G401.6 (cell line): ENCODE results near the gene TPRKB.
"Not testable (repeated sequence)": the region's sequence is repeated elsewhere in the genome, so short reads cannot be mapped to it uniquely, and the experiment has no call there.

Experiments
- FAIRE-seq: peaks from 2 replicates; lab custom pipeline; 2012; peaks lifted over from hg19 to GRCh38; lab: Jason Lieb, UNC

Gene TPRKB

DNA sequence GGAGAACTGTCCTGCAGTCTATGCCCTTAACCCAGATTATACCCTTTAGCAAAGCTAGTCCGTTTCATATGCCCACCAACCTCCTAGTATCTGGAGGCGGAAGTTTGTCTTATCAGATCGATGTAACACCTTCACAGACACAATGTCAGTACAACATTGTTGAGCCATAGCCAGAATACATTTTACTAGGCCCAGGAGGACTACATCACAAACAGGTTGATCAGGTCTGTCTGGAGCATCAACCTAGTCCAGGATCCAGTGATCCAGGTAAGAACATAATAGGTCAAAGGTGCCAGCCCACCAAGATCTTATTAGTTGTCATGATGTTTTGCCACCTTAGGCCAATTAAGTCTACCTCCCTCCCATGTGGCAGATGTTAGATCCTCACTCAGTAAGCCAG lies 2.0 kb upstream of the TPRKB start:
- no peak for FAIRE-seq

DNA sequence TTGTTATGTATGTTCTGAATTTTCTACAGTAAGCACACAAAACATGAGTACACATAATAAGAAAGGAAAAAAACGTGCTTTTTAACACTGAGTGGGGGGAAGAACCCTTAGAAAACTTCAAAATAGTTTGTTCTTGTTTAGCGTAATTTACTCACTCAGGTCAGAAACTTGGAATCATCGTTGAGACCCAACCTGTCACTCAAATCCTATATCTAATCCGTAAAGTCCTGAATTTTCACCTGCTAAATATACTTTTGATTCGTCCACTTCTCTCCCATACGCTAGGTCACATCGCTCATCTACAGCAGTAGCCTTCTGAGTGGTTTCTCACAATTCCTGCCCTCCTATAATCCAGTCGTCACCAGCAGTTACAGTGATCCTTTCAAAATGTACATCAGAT lies 767 bp downstream of the TPRKB start:
- FAIRE-seq: no peak

DNA sequence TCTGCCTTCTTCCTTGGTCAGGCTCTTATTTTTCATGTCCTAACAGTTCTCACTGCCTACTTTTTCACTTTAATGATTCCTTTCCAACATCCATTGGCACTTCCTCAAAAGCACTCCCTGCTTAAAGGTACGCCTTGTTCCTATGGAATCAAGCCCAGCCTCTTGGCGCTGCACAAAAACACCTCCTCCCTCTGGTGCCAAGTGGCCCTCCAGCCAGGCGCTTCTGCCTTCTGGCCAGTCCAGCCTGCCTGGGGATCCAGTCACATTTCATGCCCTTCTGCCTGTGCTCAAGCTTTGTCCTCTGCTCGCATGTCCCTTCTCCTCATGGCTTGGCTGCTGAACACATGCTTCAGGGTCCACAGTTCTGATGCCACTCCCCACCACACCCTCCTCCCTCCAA lies 6.3 kb downstream of the TPRKB start:
- no peak for FAIRE-seq

DNA sequence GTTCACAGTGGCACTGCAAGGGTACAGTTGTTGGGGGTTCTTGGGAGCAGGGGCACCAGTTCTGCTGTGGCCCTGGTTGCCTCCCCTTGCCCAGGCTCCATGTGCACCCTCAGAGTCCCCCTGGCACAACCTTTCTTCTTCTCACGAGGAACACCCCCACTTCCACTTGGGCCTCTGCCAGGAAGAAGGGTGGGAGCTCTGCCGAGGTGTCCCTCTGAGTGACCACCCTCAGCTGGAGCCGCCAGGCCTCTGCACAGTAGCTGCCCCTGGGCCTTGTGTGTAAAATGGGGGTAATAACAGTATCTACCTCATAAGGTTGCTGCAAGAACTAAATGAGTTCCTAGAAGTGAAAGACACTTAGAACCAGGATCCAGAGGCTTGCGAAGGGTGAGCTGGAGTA lies 8.4 kb downstream of the TPRKB start:
- no peak for FAIRE-seq

DNA sequence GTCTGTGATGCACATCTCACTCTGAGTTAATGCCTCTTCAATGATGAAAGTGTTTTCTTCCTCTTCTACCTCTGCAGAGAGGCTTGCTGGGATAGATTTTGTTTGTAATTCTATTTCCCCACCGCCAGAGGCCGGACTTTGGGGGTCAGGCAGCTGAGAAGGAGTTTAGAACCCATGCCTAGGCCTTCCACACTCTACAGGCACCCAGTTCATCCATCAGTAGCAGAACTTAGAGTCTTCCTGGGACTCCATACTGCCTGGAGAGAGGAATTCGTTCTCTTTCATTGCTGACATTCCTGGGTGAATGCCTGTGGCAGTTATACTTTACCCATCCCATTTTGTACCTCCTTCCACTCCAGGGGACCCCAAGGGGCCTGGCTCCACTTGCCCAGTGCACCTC lies 9.1 kb downstream of the TPRKB start:
- no peak for FAIRE-seq

DNA sequence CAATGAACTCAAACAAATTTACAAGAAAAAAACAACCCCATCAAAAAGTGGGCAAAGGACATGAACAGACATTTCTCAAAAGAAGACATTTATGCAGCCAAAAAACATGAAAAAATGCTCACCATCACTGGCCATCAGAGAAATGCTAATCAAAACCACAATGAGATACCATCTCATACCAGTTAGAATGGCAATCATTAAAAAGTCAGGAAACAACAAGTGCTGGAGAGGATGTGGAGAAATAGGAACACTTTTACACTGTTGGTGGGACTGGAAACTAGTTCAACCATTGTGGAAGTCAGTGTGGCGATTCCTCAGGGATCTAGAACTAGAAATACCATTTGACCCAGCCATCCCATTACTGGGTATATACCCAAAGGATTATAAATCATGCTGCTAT lies 10.5 kb downstream of the TPRKB start:
- FAIRE-seq: not testable (repeated sequence)

DNA sequence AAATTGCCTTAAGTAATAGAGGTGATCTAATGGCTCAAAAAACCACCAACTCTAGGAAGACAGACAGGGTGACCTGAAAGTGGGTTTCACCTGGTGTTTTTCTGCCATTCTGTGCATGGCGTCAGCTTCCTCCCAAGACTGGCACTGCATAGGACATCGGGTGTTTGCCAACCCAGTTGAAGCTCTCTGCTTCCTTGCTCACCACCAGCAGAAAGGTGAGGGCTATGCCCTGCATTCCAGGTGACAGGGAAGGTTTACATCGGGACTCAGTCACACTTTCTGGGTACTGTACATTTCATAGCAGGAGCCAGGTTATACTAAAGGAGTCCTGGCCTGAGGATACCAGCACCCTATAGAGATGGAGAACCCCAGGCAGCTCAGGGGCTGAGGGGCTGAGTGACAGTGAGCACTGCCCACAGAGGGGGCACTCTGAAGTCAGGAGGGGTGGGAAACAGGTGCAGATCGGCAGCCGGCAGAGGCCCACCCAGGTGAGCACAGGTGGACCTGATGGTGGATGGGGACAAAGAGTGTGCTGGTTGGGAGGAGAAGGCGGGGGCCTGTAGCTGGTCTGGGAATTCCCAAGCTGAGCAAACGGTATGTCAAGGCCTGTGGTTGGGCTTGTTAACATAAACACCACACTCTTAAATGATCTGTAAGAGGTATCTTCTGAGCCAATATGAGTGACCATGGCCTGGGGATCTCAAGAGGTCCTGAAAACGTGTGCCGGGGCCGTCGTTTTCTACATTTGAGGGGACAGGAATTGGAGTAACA lies 18.1 kb downstream of the TPRKB start:
- FAIRE-seq: no peak

DNA sequence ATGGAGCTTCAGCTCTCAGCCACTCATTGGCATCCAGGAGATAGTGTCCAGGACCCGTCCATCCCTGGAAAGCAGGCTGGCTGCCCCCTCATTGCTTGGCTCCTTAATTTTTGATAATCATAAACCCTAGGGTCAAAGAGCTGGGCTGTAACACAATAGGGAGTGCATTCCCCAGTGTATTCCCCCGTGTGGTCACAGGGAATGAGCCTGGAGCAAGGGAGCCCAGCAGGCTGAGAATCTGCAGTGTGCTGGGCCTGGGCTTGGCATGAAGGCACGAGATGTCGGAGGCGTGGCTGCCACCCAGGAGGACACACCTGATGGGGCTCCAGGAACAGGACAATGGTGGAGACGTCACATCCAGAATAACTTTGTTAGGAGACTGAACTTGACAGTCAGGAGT lies 18.7 kb downstream of the TPRKB start:
- no peak for FAIRE-seq

DNA sequence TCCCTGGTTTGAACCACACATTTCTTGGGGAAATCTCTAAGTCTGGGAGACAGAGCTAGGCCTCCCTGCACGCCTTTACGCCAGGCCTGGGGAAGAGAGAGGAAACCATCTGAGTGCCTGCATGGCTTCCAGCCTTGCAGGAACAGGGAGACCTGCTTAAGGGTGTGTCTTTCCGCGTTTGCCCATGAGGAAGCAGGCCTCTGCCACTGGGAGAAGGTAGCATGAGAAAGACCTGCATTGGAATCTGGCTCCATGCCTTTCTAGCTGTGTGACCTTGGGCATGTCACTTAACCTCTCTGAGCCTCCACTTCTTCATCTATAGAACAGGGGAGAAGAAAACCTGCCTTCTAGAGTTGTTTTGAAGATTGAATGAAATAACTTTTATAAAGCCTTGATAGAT lies 19.4 kb downstream of the TPRKB start:
- FAIRE-seq: not testable (repeated sequence)

DNA sequence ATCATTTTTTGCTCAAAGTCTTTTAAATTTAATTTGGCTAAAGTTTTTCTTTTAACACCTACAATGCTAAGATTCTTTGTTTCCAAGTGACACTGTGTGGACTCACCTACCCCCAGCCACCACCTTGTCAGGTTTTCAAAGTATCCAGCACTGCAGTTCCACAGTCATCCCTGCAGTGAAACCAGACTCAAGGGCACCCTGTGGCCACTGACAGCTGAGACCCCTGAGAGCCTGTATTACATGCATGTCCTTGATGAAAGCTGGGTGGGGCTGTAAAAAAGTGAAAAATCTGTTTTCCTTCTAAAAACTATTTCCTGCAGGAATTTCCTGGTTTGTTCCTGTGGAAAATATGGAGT lies 19.9 kb downstream of the TPRKB start:
- FAIRE-seq: no peak

DNA sequence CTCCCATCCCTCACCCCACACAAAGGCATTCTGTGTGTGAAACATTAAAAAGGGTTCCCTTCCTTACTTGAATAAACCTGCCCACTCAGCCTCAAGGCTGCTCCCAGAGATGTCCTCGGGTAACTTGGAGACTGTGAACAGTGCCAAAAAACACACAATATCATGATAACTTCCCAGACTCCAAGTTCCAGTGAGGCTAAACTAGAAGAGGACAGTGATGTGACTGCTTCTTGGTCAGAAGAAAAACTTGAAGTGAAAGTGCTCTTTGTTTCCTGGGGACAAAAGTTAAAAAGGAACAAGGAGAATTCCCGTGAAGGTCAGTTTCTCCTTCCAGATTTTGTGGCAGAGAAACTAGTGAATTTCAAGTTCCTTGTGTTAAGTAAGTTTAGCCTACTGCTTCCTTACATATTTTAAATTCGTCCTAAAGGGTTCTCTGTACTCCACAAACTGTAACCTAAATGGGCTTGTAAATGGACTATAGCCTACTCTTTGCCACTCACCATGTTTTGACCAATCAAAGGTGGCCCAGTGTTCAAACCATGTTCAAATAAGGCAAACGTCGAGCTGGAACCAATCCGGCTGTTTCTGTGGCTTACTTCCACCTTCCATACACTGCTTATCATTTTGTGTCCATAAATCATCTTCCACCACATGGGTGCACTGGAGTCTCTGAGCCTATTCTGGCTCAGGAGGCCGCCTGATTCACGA lies 20.4 kb downstream of the TPRKB start:
- FAIRE-seq: no peak

DNA sequence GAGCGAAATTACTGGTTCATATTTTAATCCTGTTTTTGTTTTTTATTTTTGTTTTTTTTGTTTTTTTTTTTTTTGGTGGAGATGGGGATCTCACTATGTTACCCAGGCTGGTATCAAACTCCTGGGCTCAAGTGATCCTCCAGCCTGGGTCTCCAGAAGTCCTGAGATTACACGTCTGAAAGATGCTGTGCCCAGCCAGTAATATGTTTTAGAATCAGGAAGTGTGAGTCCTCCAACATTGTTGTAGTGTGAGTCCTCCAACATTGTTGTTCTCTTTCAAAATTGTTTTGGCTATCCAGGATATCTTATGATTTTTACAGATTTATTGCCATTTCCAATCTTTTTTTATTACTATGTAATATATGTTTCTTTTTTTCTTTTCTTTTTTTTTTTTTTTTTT lies 23.1 kb downstream of the TPRKB start:
- no peak for FAIRE-seq

DNA sequence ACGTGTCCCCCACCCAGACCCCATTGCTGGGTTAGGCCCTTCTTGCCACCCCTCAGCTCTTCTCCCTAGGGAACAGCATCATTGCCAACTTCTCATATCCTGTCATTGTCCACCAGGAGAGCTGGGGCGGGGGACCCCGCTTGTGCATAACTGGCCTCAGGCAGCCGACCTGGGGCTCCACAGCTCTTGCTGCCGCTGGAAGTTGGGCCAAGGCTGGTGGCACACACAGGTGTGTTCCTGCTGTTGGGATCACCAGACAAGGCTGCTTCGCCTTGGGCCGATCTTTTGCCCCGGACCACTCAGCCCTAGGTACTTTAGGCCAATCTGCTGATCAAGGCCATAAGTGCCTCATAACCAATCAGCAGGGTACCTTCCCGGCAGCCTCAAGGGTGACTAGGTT lies 28.6 kb downstream of the TPRKB start:
- FAIRE-seq: no peak

DNA sequence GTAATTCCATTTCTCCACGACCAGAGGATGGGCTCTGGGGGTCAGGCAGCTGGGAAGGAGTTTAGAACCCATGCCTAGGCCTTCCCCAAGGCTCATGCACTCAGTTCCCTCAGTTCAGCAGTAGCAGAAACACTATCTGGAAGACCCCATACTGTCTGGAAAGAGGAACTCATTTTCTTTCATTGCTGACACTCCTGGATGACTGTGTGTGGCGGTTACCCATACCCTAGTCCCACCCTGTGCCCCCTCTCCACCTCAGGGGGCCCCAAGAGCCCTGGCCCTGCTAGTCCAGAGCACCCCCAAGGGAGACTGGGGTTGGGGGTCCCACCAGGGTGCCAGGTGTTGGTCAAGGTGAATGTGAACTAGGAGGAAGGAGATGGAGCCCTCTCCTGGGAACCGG lies 29.5 kb downstream of the TPRKB start:
- FAIRE-seq: no peak

DNA sequence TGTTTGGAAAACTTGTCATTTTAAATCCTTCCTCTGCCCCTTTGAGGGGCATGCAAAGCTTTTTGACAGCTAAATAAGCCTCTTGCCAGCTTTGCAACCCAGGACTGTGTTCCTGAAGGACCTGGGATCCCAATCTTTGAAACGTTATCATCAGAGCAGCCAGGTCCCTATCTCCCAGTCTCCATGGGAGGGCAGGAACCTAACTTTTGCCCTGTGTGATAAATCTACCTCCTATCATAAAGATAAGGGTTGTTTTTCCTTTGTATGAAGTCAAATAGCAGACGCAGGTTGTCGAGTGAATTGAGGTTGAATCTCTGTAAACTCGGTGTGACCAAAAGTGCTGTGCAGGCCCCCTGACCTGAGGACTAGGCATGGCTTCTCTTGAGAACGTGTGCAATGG lies 30.1 kb downstream of the TPRKB start:
- no peak for FAIRE-seq

DNA sequence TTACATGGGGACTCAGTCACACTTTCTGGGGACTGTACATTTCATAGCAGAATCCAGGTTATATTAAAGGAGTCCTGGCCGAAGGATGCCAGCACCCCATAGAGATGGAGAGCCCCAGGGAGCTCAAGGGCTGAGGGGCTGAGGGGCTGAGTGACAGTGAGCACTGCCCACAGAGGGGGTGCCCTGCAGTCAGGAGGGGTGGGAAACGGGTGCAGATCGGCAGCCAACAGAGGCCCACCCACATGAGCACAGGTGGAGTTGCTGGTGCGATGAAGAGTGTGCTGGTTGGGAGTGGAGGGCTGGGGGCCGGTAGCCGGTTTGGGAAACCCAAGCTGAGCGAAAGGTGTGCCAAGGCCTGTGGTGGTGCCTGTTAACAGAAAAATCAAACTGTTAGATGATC lies 32.1 kb downstream of the TPRKB start:
- FAIRE-seq: no peak

DNA sequence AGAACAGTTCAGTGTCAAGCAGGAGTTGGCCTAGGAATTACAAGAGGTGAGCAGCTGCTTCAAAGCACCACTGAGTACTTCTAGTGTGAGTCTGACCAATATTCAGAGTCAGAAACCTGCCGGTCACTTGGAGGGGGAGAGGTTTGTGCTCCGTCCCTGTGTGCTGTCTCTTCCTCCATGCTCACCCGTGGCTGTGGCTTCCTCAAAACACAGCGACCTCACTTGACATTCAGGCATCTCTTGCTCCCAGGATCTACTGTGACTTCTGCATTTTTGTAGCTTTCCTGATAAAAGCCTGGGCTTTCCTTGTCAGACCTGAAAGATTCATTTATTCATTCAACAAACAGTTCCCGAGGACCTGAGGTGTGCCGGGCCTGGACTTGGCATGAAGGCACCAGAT lies 32.9 kb downstream of the TPRKB start:
- FAIRE-seq: no peak

DNA sequence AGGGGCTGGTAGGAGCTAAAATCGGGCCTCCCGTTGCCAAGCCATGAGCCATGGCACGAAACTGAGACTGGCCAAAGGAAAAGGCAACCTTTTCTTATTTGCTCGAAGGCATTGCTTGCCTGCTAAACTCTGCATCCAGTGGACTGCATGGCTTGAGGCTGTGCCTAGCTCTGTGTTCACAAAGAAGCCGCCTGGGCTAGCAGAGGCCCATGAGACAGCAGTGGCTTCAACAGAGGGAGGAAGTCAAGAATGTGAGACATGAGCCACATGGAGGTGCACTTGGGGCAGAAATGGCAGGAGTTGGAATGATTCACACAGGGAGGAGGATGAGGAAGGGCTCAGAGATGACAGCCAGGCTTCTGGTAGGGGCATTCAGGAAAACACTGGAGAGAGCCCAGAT lies 33.5 kb downstream of the TPRKB start:
- no peak for FAIRE-seq

DNA sequence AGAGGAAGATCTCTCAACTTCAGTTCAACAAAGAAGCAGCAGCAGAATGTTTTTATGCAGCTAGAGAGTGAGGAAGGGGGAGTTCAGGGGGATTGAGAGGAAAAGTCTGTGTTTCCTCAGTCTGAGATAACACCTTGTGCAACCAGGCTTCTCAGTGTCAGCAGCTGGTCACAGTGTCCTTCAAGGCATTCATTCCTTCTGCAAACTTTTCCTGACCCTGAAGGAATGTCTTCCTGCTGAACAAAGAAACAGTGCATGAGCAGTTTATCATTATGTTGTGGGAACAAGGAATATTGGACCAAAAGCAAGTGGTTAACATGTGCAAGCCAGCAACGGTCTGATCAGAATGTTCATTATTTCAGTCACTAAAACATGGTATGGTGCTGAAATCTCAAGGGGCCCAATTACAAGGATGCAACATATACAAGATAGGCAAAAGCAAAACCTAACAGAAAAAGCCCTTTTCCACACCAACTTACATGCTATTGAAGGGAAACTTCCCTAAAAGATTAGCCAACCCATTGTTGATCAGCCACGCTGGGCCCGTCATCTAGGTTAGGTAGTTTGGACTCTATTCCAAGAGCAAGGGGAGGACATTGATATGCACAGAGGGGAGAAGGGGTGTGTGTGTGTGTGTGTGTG lies 34.2 kb downstream of the TPRKB start:
- not testable (repeated sequence) for FAIRE-seq

DNA sequence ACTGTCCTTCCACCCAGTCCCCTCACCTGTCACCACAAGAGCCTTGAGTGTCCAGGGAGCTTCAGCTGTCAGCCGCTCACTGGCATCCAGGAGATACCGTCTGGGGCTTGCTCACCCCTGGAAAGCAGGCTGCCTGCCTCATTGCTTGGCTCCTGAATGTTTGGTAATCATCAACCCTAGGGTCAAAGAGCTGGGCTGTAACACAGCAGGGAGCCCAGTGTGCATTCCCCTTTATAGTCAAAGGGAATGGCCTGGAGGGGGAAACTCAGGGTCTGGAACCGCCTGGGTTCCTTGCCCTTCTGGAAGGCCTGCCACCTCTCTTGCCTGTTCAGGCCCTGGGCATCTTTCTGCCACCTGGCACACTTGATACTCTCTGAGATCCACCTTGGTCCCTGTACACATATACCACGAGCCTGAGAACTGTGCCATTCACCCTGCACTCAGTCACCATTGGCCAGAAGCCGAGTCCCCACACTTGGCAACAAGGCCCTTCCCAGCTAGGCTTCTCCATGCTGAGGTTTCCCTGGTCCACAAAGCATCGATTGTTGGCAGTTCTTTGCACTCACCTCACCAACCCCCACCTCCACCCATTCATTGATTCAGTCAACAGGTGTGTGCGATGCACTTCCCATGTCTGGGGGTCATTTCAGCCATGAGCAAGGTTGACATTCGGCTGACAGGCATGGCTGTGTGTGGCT lies 35.0 kb downstream of the TPRKB start:
- FAIRE-seq: no peak

DNA sequence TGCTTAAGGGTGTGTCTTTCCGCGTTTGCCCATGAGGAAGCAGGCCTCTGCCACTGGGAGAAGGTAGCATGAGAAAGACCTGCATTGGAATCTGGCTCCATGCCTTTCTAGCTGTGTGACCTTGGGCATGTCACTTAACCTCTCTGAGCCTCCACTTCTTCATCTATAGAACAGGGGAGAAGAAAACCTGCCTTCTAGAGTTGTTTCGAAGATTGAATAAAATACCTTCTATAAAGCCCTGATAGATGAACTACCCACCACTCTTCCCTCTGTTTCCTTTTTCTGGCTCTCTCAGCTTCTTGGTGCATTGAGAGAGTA lies 35.7 kb downstream of the TPRKB start:
- not testable (repeated sequence) for FAIRE-seq

DNA sequence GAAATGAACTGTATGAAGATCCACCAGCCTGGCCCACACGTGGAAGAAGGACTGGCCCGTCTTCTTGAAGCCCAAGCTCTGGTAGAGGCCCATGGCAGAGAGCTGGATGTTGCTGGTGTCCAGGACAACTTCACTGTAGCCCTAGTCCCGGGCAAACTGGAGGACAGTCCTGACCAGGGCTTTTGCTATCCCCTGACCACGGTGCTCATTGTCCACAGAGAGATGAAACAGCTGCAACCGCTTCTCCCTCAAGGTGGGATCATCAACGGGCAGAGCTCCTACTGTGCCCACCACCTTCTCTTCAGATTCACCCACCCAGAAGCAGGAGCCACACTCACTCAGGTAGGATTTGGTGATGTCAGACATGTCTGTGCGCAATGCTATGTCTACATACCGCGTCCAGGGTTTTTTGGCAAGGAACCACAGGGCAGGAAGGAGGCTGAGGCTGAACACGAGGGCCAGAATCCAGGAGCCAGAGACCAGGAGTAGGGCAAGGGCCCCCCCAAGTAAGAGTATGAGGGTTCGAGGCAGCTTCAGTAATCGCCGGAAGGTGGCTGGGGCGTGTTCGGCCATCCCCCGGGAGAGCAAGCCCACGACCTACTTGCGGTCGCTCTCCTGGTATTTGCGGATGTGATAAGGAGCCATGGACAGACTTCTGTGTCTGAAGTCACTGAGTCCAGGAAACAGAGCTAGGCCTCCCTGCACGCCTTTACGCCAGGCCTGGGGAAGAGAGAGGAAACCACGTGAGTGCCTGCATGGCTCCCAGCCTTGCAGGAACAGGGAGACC lies 36.3 kb downstream of the TPRKB start:
- no peak for FAIRE-seq
